Limb (tissue), 2 donors: ENCODE measurements around the gene HPGD.
"Not testable (repeated sequence)": the region's sequence is repeated elsewhere in the genome, so short reads cannot be mapped to it uniquely, and the experiment has no call there.

Source experiments
- DNase-seq, 2 donors: peaks; one replicate each; pipeline ENCODE4 v3.0.0-alpha.2; 2016; ENCODE audit errors: extremely low spot score in 2 of 2

HPGD gene

GRCh38 chr4:174526731-174527130, 4.4 kb upstream of the HPGD start:
- no peak for DNase-seq

- DNase-seq: no peak
Measured at GRCh38 chr4:174524242-174524641, 2.0 kb upstream of the HPGD start.

- no peak for DNase-seq
Measured at GRCh38 chr4:174523025-174523693, 871 bp upstream of the HPGD start.

GRCh38 chr4:174521800-174522182, 497 bp downstream of the HPGD start:
- no peak for DNase-seq

GRCh38 chr4:174520660-174521059, 1.6 kb downstream of the HPGD start:
- DNase-seq: no peak

- no peak for DNase-seq
Measured at GRCh38 chr4:174517502-174518445, 4.5 kb downstream of the HPGD start.

GRCh38 chr4:174516794-174517193, 5.5 kb downstream of the HPGD start:
- no peak for DNase-seq

GRCh38 chr4:174516345-174516744, 5.9 kb downstream of the HPGD start:
- DNase-seq: no peak

- no peak for DNase-seq
Measured at GRCh38 chr4:174512745-174513144, 9.5 kb downstream of the HPGD start.

- DNase-seq: no peak
Measured at GRCh38 chr4:174505892-174506291, 16.4 kb downstream of the HPGD start.

- no peak for DNase-seq
Measured at GRCh38 chr4:174505007-174505406, 17.3 kb downstream of the HPGD start.

GRCh38 chr4:174503079-174503715, 19.1 kb downstream of the HPGD start:
- DNase-seq: no peak

- DNase-seq: no peak
Measured at GRCh38 chr4:174496631-174497432, 25.5 kb downstream of the HPGD start.

GRCh38 chr4:174495626-174496025, 26.7 kb downstream of the HPGD start:
- DNase-seq: no peak

- DNase-seq: no peak
Measured at GRCh38 chr4:174494726-174495125, 27.6 kb downstream of the HPGD start.

- no peak for DNase-seq
Measured at GRCh38 chr4:174494146-174494545, 28.1 kb downstream of the HPGD start.

GRCh38 chr4:174490451-174490961, 31.8 kb downstream of the HPGD start:
- no peak for DNase-seq

GRCh38 chr4:174488368-174488767, 33.9 kb downstream of the HPGD start:
- not testable (repeated sequence) for DNase-seq

- DNase-seq: no peak
Measured at GRCh38 chr4:174485025-174485424, 37.3 kb downstream of the HPGD start.

GRCh38 chr4:174483792-174484191, 38.5 kb downstream of the HPGD start:
- no peak for DNase-seq

GRCh38 chr4:174479140-174479539, 43.1 kb downstream of the HPGD start:
- no peak for DNase-seq
